Loucy (cell line): Measurements from ENCODE around the gene XCL1.

Experiments
- EZH2phosphoT487 ChIP-seq: fragments of 200-600 bp; IDR thresholded peaks from 2 replicates; pipeline ENCODE4 v1.6.1; 2018; ENCODE audit warnings: antibody characterized with exemption, mild to moderate bottlenecking, moderate library complexity, borderline replicate concordance
- TF ChIP-seq, protein P1 (sequence below): fragments of 200-600 bp; sonication (generic); conservative IDR thresholded peaks from 2 replicates; pipeline ENCODE4 v1.5.1; 2014; ENCODE audit warnings: mild to moderate bottlenecking, antibody characterized with exemption, low read length

DNA sequence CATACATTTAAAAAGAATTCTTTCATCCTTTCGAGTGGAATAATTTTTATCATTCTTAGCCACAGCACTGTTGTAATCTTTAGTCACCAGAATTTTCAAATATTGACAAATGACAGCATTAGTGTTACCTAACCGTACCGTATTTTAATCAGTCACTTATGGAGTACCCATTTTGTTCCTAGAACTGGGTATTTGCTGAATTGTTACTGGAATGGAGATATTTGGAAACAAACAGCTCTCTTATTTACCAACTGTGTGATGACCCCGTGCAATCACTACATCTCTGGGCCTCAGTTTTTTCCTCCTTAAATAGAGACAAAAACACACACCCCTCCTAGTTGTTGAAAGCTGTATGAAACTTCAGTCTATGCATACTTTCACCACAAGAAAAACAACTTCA lies 24.7 kb upstream of the XCL1 start:
- TF ChIP-seq, protein P1, sequence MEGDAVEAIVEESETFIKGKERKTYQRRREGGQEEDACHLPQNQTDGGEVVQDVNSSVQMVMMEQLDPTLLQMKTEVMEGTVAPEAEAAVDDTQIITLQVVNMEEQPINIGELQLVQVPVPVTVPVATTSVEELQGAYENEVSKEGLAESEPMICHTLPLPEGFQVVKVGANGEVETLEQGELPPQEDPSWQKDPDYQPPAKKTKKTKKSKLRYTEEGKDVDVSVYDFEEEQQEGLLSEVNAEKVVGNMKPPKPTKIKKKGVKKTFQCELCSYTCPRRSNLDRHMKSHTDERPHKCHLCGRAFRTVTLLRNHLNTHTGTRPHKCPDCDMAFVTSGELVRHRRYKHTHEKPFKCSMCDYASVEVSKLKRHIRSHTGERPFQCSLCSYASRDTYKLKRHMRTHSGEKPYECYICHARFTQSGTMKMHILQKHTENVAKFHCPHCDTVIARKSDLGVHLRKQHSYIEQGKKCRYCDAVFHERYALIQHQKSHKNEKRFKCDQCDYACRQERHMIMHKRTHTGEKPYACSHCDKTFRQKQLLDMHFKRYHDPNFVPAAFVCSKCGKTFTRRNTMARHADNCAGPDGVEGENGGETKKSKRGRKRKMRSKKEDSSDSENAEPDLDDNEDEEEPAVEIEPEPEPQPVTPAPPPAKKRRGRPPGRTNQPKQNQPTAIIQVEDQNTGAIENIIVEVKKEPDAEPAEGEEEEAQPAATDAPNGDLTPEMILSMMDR = no peak
- no peak for TF ChIP-seq EZH2phosphoT487
